OCI-LY1 (cell line): ENCODE results near the gene MTHFSD.

Experiments
- CTCF ChIP-seq: fragments of 200-600 bp; sonication (generic), shearing (Covaris generic); IDR thresholded peaks from 2 replicates; pipeline ENCODE4 v1.5.1; 2017; ENCODE audit warnings: mild to moderate bottlenecking, antibody characterized with exemption, low read length, moderate library complexity, mixed read lengths
- EZH2 ChIP-seq: fragments of 200-600 bp; sonication (generic), shearing (Covaris generic); IDR thresholded peaks from 2 replicates; pipeline ENCODE4 v1.8.0; 2017; ENCODE audit warnings: borderline replicate concordance, mixed run types, mild to moderate bottlenecking, antibody characterized with exemption, low read length, moderate library complexity, mixed read lengths

- no peak for TF ChIP-seq EZH2
- no peak for TF ChIP-seq CTCF
These were observed 32.5 kb upstream of the MTHFSD start for GRCh38 chr16:86587487-86587886.
